A673 (cell line): ENCODE data around the gene CPAMD8. TPM values are rescaled to one million over a fixed set of nuclear protein-coding genes. Genes with fewer than 3 reads are reported as not detected.

Experiments used
- BruUV-seq: library from RNA; stranded (reverse); fragments of 400-500 nt; replicated peaks from 2 replicates; lab custom pipeline; 2021; lab: Mats Ljungman, UMichigan
- CTCF ChIA-PET: fragments of 300-600 bp; sonication (Branson Sonifier 250); formaldehyde crosslinking; loops from one replicate; lab custom pipeline; 2022; ENCODE audit warnings: antibody characterized with exemption; lab: Charles Lee
- POLR2A ChIA-PET: fragments of 300-600 bp; sonication (Branson Sonifier 250); formaldehyde crosslinking; loops from one replicate; lab custom pipeline; 2022; ENCODE audit warnings: antibody characterized with exemption; ENCODE audit not compliant: low non-redundant PET; lab: Charles Lee
- DNase-seq: peaks from one replicate; pipeline ENCODE4 v3.0.0-alpha.2; 2015; ENCODE audit warnings: low spot score
- H3K27ac ChIP-seq: fragments of 200-600 bp; sonication (generic); 2 replicates; pipeline ENCODE4 v1.5.1; 2016; ENCODE audit warnings: mixed run types, low read depth, mild to moderate bottlenecking, mixed read lengths, antibody characterized with exemption, low read length; ENCODE audit not compliant: poor library complexity, severe bottlenecking
- H3K27me3 ChIP-seq: fragments of 200-600 bp; sonication (generic); replicated peaks from 2 replicates; pipeline ENCODE4 v1.6.1; 2017; ENCODE audit warnings: mixed run types, low read depth, mild to moderate bottlenecking, mixed read lengths, antibody characterized with exemption, low read length; ENCODE audit not compliant: insufficient read depth, poor library complexity
- H3K36me3 ChIP-seq: fragments of 200-600 bp; sonication (generic); 2 replicates; pipeline ENCODE4 v1.6.1; 2016; ENCODE audit warnings: mixed run types, mild to moderate bottlenecking, mixed read lengths, antibody characterized with exemption, low read length; ENCODE audit not compliant: insufficient read depth, poor library complexity, severe bottlenecking
- H3K4me1 ChIP-seq: fragments of 200-600 bp; sonication (generic); 2 replicates; pipeline ENCODE4 v1.6.1; 2017; ENCODE audit warnings: mixed run types, mild to moderate bottlenecking, mixed read lengths, antibody characterized with exemption, low read length; ENCODE audit not compliant: insufficient read depth, poor library complexity, severe bottlenecking
- H3K4me3 ChIP-seq: fragments of 200-600 bp; sonication (generic); 2 replicates; pipeline ENCODE4 v1.5.1; 2016; ENCODE audit warnings: low read depth, mixed run types, mild to moderate bottlenecking, mixed read lengths, low read length; ENCODE audit not compliant: poor library complexity, severe bottlenecking
- H3K9me3 ChIP-seq: fragments of 200-600 bp; sonication (generic); 2 replicates; pipeline ENCODE4 v1.6.1; 2016; ENCODE audit warnings: mixed run types, low read depth, mild to moderate bottlenecking, mixed read lengths, antibody characterized with exemption, low read length; ENCODE audit not compliant: poor library complexity, severe bottlenecking
- CTCF ChIP-seq: fragments of 300-800, 200-600 bp; sonication (generic); conservative IDR thresholded peaks from 2 replicates; pipeline ENCODE4 v1.5.1; 2017; ENCODE audit warnings: low read depth, mild to moderate bottlenecking, antibody characterized with exemption, low read length, moderate library complexity, mixed read lengths
- EZH2 ChIP-seq: fragments of 200-600 bp; sonication (generic); IDR thresholded peaks from 2 replicates; pipeline ENCODE4 v1.6.1; 2017; ENCODE audit warnings: borderline replicate concordance, low read depth, mild to moderate bottlenecking, mixed read lengths, antibody characterized with exemption, low read length; ENCODE audit not compliant: poor library complexity, severe bottlenecking
- intact Hi-C: fragments of 100-400 bp; cut with micrococcal nuclease; formaldehyde crosslinking; loops from one replicate; pipeline ENCODE4 v1.10.0; 2022; ENCODE audit not compliant: unreplicated experiment
- total RNA-seq: library from RNA; stranded (reverse); gene quantifications from 2 replicates; pipeline ENCODE4 v1.2.3, GENCODE V29; 2021

The CPAMD8 gene
- total RNA-seq, 1 experiment from 2014 or later, result 0.82 TPM

GRCh38 chr19:16891696-16892382 lies 134.8 kb downstream of the CPAMD8 start:
- BruUV-seq, result no TSS peak
- intact Hi-C loops, result no loop called here
- TF ChIP-seq EZH2 (no peak), CTCF (no peak)
- ChIA-PET CTCF (interaction anchor here (0.5 to 0.6 kb wide), 2 partner anchors 14 to 113 kb away, joined by 5 to 9 read pairs; no protein-coding TSS in a partner anchor), POLR2A (interaction anchor here (0.5 kb wide), 1 partner anchor 127 kb away, joined by 3 read pairs; no protein-coding TSS in a partner anchor)
- H3K4me3 ChIP-seq, result no peak overlapping the region
- no peaks in the 10 kb centered on the region for H3K4me1 ChIP-seq
- H3K36me3 ChIP-seq, result no peaks in the 10 kb centered on the region
- DNase-seq, result no peak
- H3K27me3 ChIP-seq, result no peaks in the 10 kb centered on the region
- H3K9me3 ChIP-seq, result no peaks in the 10 kb centered on the region
- H3K27ac ChIP-seq, result no peak overlapping the region

GRCh38 chr19:16890461-16891184 lies 136.0 kb downstream of the CPAMD8 start:
- intact Hi-C loops, result no loop called here
- CTCF ChIA-PET, result no interaction called here
- no peaks in the 10 kb centered on the region for H3K9me3 ChIP-seq
- no peaks in the 10 kb centered on the region for H3K4me1 ChIP-seq
- no peak overlapping the region for H3K4me3 ChIP-seq
- TF ChIP-seq CTCF (no peak), EZH2 (no peak)
- no TSS peak for BruUV-seq
- H3K27ac ChIP-seq, result no peak overlapping the region
- DNase-seq, result no peak
- no peaks in the 10 kb centered on the region for H3K27me3 ChIP-seq
- no peaks in the 10 kb centered on the region for H3K36me3 ChIP-seq
- POLR2A ChIA-PET, result no interaction called here

- Histone ChIP-seq H3K9me3 (no peaks in the 10 kb centered on the region), H3K27ac (no peak overlapping the region), H3K4me3 (no peak overlapping the region), H3K27me3 (no peaks in the 10 kb centered on the region), H3K36me3 (no peaks in the 10 kb centered on the region), H3K4me1 (no peaks in the 10 kb centered on the region)
- TF ChIP-seq CTCF (no peak), EZH2 (no peak)
- BruUV-seq, result no TSS peak
- CTCF ChIA-PET, result no interaction called here
- DNase-seq, result no peak
- POLR2A ChIA-PET, result no interaction called here
- intact Hi-C loops, result no loop called here
Observed at GRCh38 chr19:16889883-16890460, 136.6 kb downstream of the CPAMD8 start.
